HepG2 (cell line): Measurements from ENCODE around the gene YPEL5. TPM values are rescaled to one million over a fixed set of nuclear protein-coding genes. Genes with fewer than 3 reads are reported as not detected.

Experiments
- ARID5B ChIP-seq: IDR thresholded peaks from 2 replicates; pipeline ENCODE4 v1.4.0; 2020; ENCODE audit warnings: mild to moderate bottlenecking, missing genetic modification reagents
- ATF7-NPFF ChIP-seq: sonication (generic); formaldehyde crosslinking; IDR thresholded peaks from 2 replicates; pipeline ENCODE4 v1.8.1; 2023; ENCODE audit warnings: mild to moderate bottlenecking, low read depth, missing genetic modification reagents, moderate library complexity
- HDAC1 ChIP-seq: sonication (generic); formaldehyde crosslinking; IDR thresholded peaks from 2 replicates; pipeline ENCODE4 v1.5.1; 2020; ENCODE audit warnings: mild to moderate bottlenecking, missing genetic modification reagents
- KDM3A ChIP-seq: IDR thresholded peaks from 2 replicates; pipeline ENCODE4 v1.6.1; 2018; ENCODE audit warnings: low read depth, missing compliant biosample characterization
- NONO ChIP-seq, 2 experiments: fragments of 450-650 bp in 1 of 2; sonication (generic) in 1 of 2; formaldehyde crosslinking in 1 of 2; IDR thresholded peaks in 1 of 2; conservative IDR thresholded peaks in 1 of 2; 2 replicates each; pipeline versions ENCODE4 v1.6.1 to v1.8.0; 2017 to 2022; ENCODE audit warnings: mild to moderate bottlenecking in 1 of 2, missing genetic modification reagents in 1 of 2, moderate library complexity in 1 of 2
- RFXAP ChIP-seq: sonication (generic); formaldehyde crosslinking; IDR thresholded peaks from 2 replicates; pipeline ENCODE4 v1.4.0; 2020; ENCODE audit warnings: missing genetic modification reagents, borderline replicate concordance
- SAFB2 ChIP-seq: sonication (generic); formaldehyde crosslinking; IDR thresholded peaks from 2 replicates; pipeline ENCODE4 v1.5.1; 2020; ENCODE audit warnings: missing genetic modification reagents, low read depth, mild to moderate bottlenecking, borderline replicate concordance
- SAP130 ChIP-seq: IDR thresholded peaks from 2 replicates; pipeline ENCODE4 v1.6.1; 2016; ENCODE audit warnings: low read depth
- STAT6 ChIP-seq: sonication (generic); formaldehyde crosslinking; IDR thresholded peaks from 2 replicates; pipeline ENCODE4 v1.4.0; 2020; ENCODE audit warnings: missing genetic modification reagents, mild to moderate bottlenecking, borderline replicate concordance
- U2AF1 ChIP-seq: fragments of 200-400 bp; formaldehyde crosslinking; optimal IDR thresholded peaks from 2 replicates; pipeline ENCODE3; 2017; ENCODE audit warnings: mild to moderate bottlenecking, low read depth, low read length
- ZBTB7B ChIP-seq: sonication (generic); formaldehyde crosslinking; IDR thresholded peaks from 2 replicates; pipeline ENCODE4 v1.4.0; 2020; ENCODE audit warnings: missing genetic modification reagents
- polyA plus RNA-seq, 8 experiments: library from polyadenylated mRNA; depleted of rRNA in 3 of 8; stranded (reverse) in 7 of 8; unstranded in 1 of 8; fragments of >200 nt; fragmentation: Illumina TruSeq in 4 of 8; extraction: Trizol in 4 of 8; gene quantifications; 2 replicates each; pipeline versions ENCODE4 v1.2.1 to v1.2.3, GENCODE V29; 2011 to 2016; ENCODE audit warnings: low read depth in 4 of 8, missing spikeins in 1 of 8, mixed read lengths in 1 of 8; ENCODE audit not compliant: insufficient read depth in 1 of 8
- total RNA-seq, 5 experiments: library from RNA; depleted of rRNA; stranded (reverse); fragments of >200 nt; fragmentation: Illumina TruSeq; extraction: Trizol; gene quantifications; 2 replicates each; pipeline ENCODE4 v1.2.3, GENCODE V29; 2016; ENCODE audit warnings: low read depth in 1 of 5

Gene YPEL5
- total and polyA plus RNA-seq, 2 of the 13 experiments (the other 11 are each of a cell fraction or from before 2014, with no cell fraction given): 12.7 to 49.7 TPM

GRCh38 chr2:30147715-30148610 lies 1.2 kb downstream of the YPEL5 start (continued):
- TF ChIP-seq ARID5B (CRISPR knock-in tag) (0 out of 2 replicates have a peak, but pooled peaks have one; percentile 14), SAFB2 (CRISPR knock-in tag) (0 out of 2 replicates have a peak, but pooled peaks have one; percentile 23), STAT6 (CRISPR knock-in tag) (no peak), ZBTB7B (CRISPR knock-in tag) (peak; percentile 99), NONO (IDR thresholded peaks at IDR 0.05) (no peak), NONO (CRISPR knock-in tag; conservative IDR thresholded peaks at IDR 0.05) (peak; percentile 45; the same call in 1 of the 2 replicates), SAP130 (peak; percentile 65), ATF7-NPFF (CRISPR knock-in tag) (peak; percentile 62; the same call in 1 of the 2 replicates), HDAC1 (CRISPR knock-in tag) (peak; percentile 70), U2AF1 (no peak), RFXAP (CRISPR knock-in tag) (0 out of 2 replicates have a peak, but pooled peaks have one; percentile 25), KDM3A (CRISPR knock-in tag) (no peak)
